GM23248 (cell line): Measurements from ENCODE around the gene HSD17B14. TPM values are rescaled to one million over a fixed set of nuclear protein-coding genes. Genes with fewer than 3 reads are reported as not detected.

Experiments
- DNase-seq: peaks from one replicate; pipeline ENCODE4 v3.0.0-alpha.2; 2015
- H2AFZ ChIP-seq: fragments of 200-600 bp; sonication (generic); 2 replicates; pipeline ENCODE4 v1.6.1; 2016; ENCODE audit warnings: antibody characterized with exemption
- H3F3A ChIP-seq: fragments of 200-600 bp; sonication (generic); 2 replicates; pipeline ENCODE4 v1.6.1; 2016; ENCODE audit warnings: mild to moderate bottlenecking, antibody characterized with exemption, mixed run types; ENCODE audit not compliant: insufficient read depth
- H3K27ac ChIP-seq: fragments of 200-600 bp; sonication (generic); 2 replicates; pipeline ENCODE4 v1.5.1; 2016; ENCODE audit warnings: mild to moderate bottlenecking
- H3K27me3 ChIP-seq: fragments of 200-600 bp; sonication (generic); replicated peaks from 2 replicates; pipeline ENCODE4 v1.6.1; 2016; ENCODE audit warnings: mild to moderate bottlenecking; ENCODE audit not compliant: insufficient read depth
- H3K36me3 ChIP-seq: fragments of 200-600 bp; sonication (generic); 2 replicates; pipeline ENCODE4 v1.6.1; 2016; ENCODE audit warnings: low read depth, mild to moderate bottlenecking
- H3K4me1 ChIP-seq: fragments of 200-600 bp; sonication (generic); 2 replicates; pipeline ENCODE4 v1.6.1; 2016; ENCODE audit warnings: mild to moderate bottlenecking; ENCODE audit not compliant: insufficient read depth
- H3K4me2 ChIP-seq: fragments of 200-600 bp; sonication (generic); one replicate; pipeline ENCODE4 v1.6.1; 2016; ENCODE audit warnings: mild to moderate bottlenecking; ENCODE audit not compliant: unreplicated experiment
- H3K4me3 ChIP-seq: fragments of 200-600 bp; sonication (generic); 2 replicates; pipeline ENCODE4 v1.5.1; 2016; ENCODE audit warnings: mild to moderate bottlenecking
- H3K79me2 ChIP-seq: fragments of 200-600 bp; sonication (generic); 2 replicates; pipeline ENCODE4 v1.6.1; 2016; ENCODE audit warnings: mild to moderate bottlenecking; ENCODE audit not compliant: insufficient read depth
- H3K9ac ChIP-seq: fragments of 200-600 bp; sonication (generic); 2 replicates; pipeline ENCODE4 v1.6.1; 2016; ENCODE audit warnings: mild to moderate bottlenecking
- H3K9me2 ChIP-seq: fragments of 200-600 bp; sonication (generic); 2 replicates; pipeline ENCODE4 v1.6.1; 2016; ENCODE audit warnings: mixed run types, mild to moderate bottlenecking, moderate library complexity; ENCODE audit not compliant: insufficient read depth
- H3K9me3 ChIP-seq: fragments of 200-600 bp; sonication (generic); one replicate; pipeline ENCODE4 v1.6.1; 2017; ENCODE audit warnings: low read depth
- H4K20me1 ChIP-seq: fragments of 200-600 bp; sonication (generic); 2 replicates; pipeline ENCODE4 v1.6.0; 2016; ENCODE audit not compliant: insufficient read depth
- EZH2 ChIP-seq: fragments of 200-600 bp; sonication (generic); IDR thresholded peaks from 2 replicates; pipeline ENCODE4 v1.6.1; 2018; ENCODE audit warnings: antibody characterized with exemption, mild to moderate bottlenecking; ENCODE audit not compliant: insufficient read depth, poor library complexity, severe bottlenecking
- EZH2phosphoT487 ChIP-seq: fragments of 200-600 bp; sonication (generic); IDR thresholded peaks from 2 replicates; pipeline ENCODE4 v1.6.1; 2018; ENCODE audit warnings: antibody characterized with exemption, moderate library complexity, mild to moderate bottlenecking, low read depth; ENCODE audit not compliant: insufficient read depth
- WGBS, 2 experiments: methylation state at CpG; one replicate each; pipeline ENCODE4 v1.1.6; 2015 to 2017; ENCODE audit warnings: low lambda C conversion rate in 2 of 2, low coverage in 1 of 2; ENCODE audit errors: missing lambda C conversion rate in 2 of 2; 5-methylcytosine and 5-hydroxymethylcytosine counted together
- in situ Hi-C: fragments of 300-500 bp; cut with MboI; formaldehyde crosslinking; loops from 2 replicates; pipeline ENCODE4 v1.15.0; 2020
- polyA plus RNA-seq: library from polyadenylated mRNA; unstranded; fragments of >200 nt; fragmentation: Nextera tagmentation; extraction: Ambion mirVana; gene quantifications from 2 replicates; pipeline ENCODE4 v1.2.1, GENCODE V29; 2016
- total RNA-seq: library from RNA; depleted of rRNA; stranded (reverse); fragments of >200 nt; shearing (Covaris generic); gene quantifications from 2 replicates; pipeline ENCODE4 v1.2.3, GENCODE V29; 2014

Gene HSD17B14
- total and polyA plus RNA-seq, 2 experiments from 2014 or later: 2.6 to 4.4 TPM

GRCh38 chr19:48830965-48831364 is 5.3 kb downstream of the HSD17B14 start:
- no peaks in the 10 kb centered on the region for H3K79me2 ChIP-seq
- no peak overlapping the region for H3K9ac ChIP-seq
- no peaks in the 10 kb centered on the region for H3K9me3 ChIP-seq
- no peak overlapping the region for H3K27ac ChIP-seq
- no peak overlapping the region for H2AFZ ChIP-seq
- no peaks in the 10 kb centered on the region; the same call in 1 of the 2 replicates for H3K36me3 ChIP-seq
- in situ Hi-C loops: no loop called here
- no peaks in the 10 kb centered on the region for H3K9me2 ChIP-seq
- H3K4me2 ChIP-seq: no peak overlapping the region
- DNase-seq: no peak
- no peaks in the 10 kb centered on the region for H4K20me1 ChIP-seq
- 95 to 98% methylated on average over 4 of the region's 4 CpGs for WGBS, 2 experiments
- no peak overlapping the region for H3K4me3 ChIP-seq
- no peaks in the 10 kb centered on the region; the same call in 1 of the 2 replicates for H3K4me1 ChIP-seq
- H3K27me3 ChIP-seq: no peaks in the 10 kb centered on the region
- no peaks in the 10 kb centered on the region for H3F3A ChIP-seq
- TF ChIP-seq EZH2 (no peak), EZH2phosphoT487 (no peak)

- H3K36me3 ChIP-seq: no peaks in the 10 kb centered on the region; the same call in 1 of the 2 replicates
- no peak overlapping the region for H3K4me3 ChIP-seq
- H3K9me2 ChIP-seq: no peaks in the 10 kb centered on the region
- no peak overlapping the region for H3K27ac ChIP-seq
- no peak for DNase-seq
- H4K20me1 ChIP-seq: no peaks in the 10 kb centered on the region
- H2AFZ ChIP-seq: no peak overlapping the region
- no peaks in the 10 kb centered on the region for H3K79me2 ChIP-seq
- H3F3A ChIP-seq: no peaks in the 10 kb centered on the region
- TF ChIP-seq EZH2 (no peak), EZH2phosphoT487 (no peak)
- H3K4me2 ChIP-seq: no peak overlapping the region
- no peaks in the 10 kb centered on the region for H3K27me3 ChIP-seq
- WGBS, 2 experiments: 78 to 80% methylated on average over 9 of the region's 9 CpGs
- in situ Hi-C loops: no loop called here
- no peaks in the 10 kb centered on the region for H3K4me1 ChIP-seq
- no peak overlapping the region for H3K9ac ChIP-seq
- H3K9me3 ChIP-seq: no peaks in the 10 kb centered on the region
These were observed 6.2 kb downstream of the HSD17B14 start for GRCh38 chr19:48830088-48830487.

- no peaks in the 10 kb centered on the region for H3K27me3 ChIP-seq
- no peaks in the 10 kb centered on the region for H3K4me1 ChIP-seq
- H4K20me1 ChIP-seq: no peaks in the 10 kb centered on the region
- no peak overlapping the region for H3K27ac ChIP-seq
- H3K9ac ChIP-seq: no peak overlapping the region
- no peaks in the 10 kb centered on the region for H3F3A ChIP-seq
- TF ChIP-seq EZH2: no peak
- TF ChIP-seq EZH2phosphoT487: no peak
- no peak overlapping the region for H3K4me3 ChIP-seq
- no peaks in the 10 kb centered on the region for H3K9me3 ChIP-seq
- no peak overlapping the region for H2AFZ ChIP-seq
- H3K36me3 ChIP-seq: no peaks in the 10 kb centered on the region; the same call in 1 of the 2 replicates
- no peaks in the 10 kb centered on the region for H3K79me2 ChIP-seq
- no peak overlapping the region for H3K4me2 ChIP-seq
- DNase-seq: no peak
- in situ Hi-C loops: no loop called here
- 91 to 93% methylated on average over 8 of the region's 8 CpGs for WGBS, 2 experiments
- H3K9me2 ChIP-seq: no peaks in the 10 kb centered on the region
These were observed 9.7 kb downstream of the HSD17B14 start for GRCh38 chr19:48826606-48827020.

GRCh38 chr19:48822514-48822913 is 13.8 kb downstream of the HSD17B14 start:
- Histone ChIP-seq H3K4me3 (no peak overlapping the region), H2AFZ (no peak overlapping the region), H3K9ac (no peak overlapping the region), H3K9me3 (no peaks in the 10 kb centered on the region), H3K9me2 (no peaks in the 10 kb centered on the region), H3K79me2 (no peaks in the 10 kb centered on the region), H3F3A (no peaks in the 10 kb centered on the region), H3K36me3 (no peaks in the 10 kb centered on the region), H3K4me1 (0 out of 2 replicates have a peak, but pooled peaks cover 3% of the 10 kb centered on the region), H3K27ac (no peak overlapping the region), H3K27me3 (no peaks in the 10 kb centered on the region), H3K4me2 (no peak overlapping the region), H4K20me1 (no peaks in the 10 kb centered on the region)
- no peak for DNase-seq
- in situ Hi-C loops: no loop called here
- TF ChIP-seq EZH2phosphoT487 (no peak), EZH2 (no peak)
- 96 to 100% methylated on average over 2 of the region's 2 CpGs for WGBS, 2 experiments

- in situ Hi-C loops: no loop called here
- H3K27me3 ChIP-seq: no peaks in the 10 kb centered on the region
- no peak overlapping the region for H3K4me2 ChIP-seq
- H3K9ac ChIP-seq: no peak overlapping the region
- DNase-seq: no peak
- H3K79me2 ChIP-seq: no peaks in the 10 kb centered on the region
- no peaks in the 10 kb centered on the region for H3K9me2 ChIP-seq
- WGBS, 2 experiments: 83 to 88% methylated on average over 5 of the region's 5 CpGs
- H3K36me3 ChIP-seq: no peaks in the 10 kb centered on the region
- H3F3A ChIP-seq: no peaks in the 10 kb centered on the region
- H4K20me1 ChIP-seq: no peaks in the 10 kb centered on the region
- H3K4me1 ChIP-seq: 0 out of 2 replicates have a peak, but pooled peaks cover 3% of the 10 kb centered on the region
- TF ChIP-seq EZH2phosphoT487 (no peak), EZH2 (no peak)
- no peak overlapping the region for H2AFZ ChIP-seq
- no peak overlapping the region for H3K27ac ChIP-seq
- no peak overlapping the region for H3K4me3 ChIP-seq
- no peaks in the 10 kb centered on the region for H3K9me3 ChIP-seq
These were observed 14.7 kb downstream of the HSD17B14 start for GRCh38 chr19:48821633-48822032.
